ENCODE results near the gene STRADB.
"Not testable (repeated sequence)": the region's sequence is repeated elsewhere in the genome, so short reads cannot be mapped to it uniquely, and the experiment has no call there.

Gene STRADB

GRCh38 chr2:201464547-201464946 lies 13.0 kb downstream of the STRADB start:
- intact Hi-C loops (cut with DNase I) = no loop called here
- DNase-seq = peak in 1 of 10 donors; percentile 67

DNA sequence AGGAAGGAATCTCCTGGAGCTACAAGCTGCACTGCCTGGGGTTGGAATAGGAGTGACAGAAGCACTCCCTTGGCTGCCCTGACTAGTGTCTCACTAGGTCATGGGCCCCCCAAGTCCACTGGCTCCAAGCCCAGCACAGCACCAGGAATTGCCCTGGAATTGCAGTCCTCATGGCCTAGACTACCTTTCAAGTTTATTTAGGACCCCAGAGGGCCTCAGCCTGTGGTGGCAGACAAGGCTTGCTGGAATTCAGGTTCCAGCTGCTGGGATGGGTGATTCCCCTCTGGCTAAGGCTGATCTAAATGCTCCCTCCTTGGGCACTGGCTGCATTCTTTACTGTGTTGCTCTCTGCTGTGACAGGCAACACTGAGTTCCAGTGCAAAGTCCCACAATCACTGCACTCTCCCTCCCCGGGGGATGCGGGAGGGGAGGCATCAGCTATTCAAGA lies 14.0 kb downstream of the STRADB start:
- peak in 5 of 10 donors; percentile 14 to 65 (median 27) for DNase-seq
- intact Hi-C loops (cut with DNase I) = no loop called here

GRCh38 chr2:201466050-201466675 lies 14.6 kb downstream of the STRADB start:
- intact Hi-C loops (cut with DNase I) = no loop called here
- no peak for DNase-seq

DNA sequence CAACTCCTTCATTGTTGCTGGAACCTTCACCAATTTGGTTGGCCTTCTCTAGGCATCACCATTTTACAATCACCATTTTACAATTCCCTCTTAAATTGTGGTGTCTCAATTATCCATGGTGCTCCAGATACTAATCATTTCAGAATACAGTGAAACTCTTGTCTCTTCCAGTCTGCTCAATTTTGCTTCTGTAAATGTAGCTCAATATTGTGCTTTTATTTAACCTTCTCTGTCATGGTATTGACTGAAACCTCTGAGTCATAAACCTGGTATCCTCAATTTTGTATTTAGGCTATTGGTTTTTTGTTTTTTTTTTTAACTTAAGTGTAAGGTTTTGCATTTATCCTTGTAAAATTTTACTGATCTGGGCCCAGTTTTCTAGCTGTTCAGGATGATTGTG lies 16.1 kb downstream of the STRADB start:
- intact Hi-C loops (cut with DNase I) = no loop called here
- DNase-seq = no peak

- no peak for DNase-seq
These were observed 19.5 kb downstream of the STRADB start for GRCh38 chr2:201470821-201471731.

DNA sequence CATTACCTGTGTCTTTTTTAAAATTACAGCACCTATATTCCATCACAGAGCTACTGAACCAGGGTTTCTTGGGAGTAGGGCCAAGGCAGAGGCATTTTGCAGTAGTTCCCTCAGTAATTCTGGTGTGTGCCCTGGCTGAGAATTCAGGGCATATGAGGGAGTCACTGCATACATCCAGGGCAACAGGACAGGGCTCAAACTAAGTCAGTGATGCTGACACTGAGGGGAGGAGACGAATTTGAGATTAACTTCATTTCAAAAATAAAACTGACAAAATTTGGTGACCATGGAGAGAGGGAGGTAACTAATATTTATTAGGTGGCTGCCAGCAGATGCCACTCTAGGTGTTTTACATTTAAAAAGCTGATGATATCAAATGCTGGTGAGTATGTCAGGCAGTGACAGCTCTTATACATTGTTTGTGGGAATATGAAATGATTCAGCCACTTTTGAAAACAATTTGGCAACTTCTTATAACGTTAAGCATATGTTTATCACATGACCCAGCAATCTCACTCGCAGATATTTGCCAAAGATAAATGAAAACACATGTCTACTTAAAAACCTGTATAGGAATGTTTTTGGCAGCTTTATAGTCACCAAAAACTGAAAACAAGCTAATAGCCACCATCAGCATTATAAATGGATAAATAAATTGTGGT lies 20.3 kb downstream of the STRADB start:
- intact Hi-C loops (cut with DNase I) = no loop called here
- no peak for DNase-seq

More at GRCh38 chr2:201470821-201471731, 19.5 kb downstream of the STRADB start:
- intact Hi-C loops (cut with DNase I) = no loop called here

DNA sequence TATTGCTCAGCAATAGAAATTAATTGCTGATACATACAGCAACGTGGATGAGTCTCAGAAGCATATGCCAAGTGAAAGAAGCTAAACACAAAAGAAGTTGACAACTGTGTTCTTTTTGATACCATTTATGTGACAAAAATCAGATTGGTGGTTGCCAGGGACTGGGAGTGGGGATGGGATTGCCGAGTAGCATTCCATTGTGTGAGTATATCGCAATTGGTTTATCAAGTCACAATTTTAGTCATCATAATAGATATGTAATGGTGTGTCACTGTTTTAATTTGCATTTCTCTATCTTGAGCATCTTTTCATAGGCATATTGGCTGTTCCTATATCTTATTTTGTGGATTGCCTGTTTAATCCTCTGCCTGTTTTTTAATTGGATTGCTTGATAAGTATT lies 20.9 kb downstream of the STRADB start:
- no peak for DNase-seq
- intact Hi-C loops (cut with DNase I) = no loop called here

GRCh38 chr2:201482543-201482942 lies 31.0 kb downstream of the STRADB start:
- DNase-seq = no peak
- intact Hi-C loops (cut with DNase I) = no loop called here

- intact Hi-C loops (cut with DNase I) = no loop called here
- no peak for DNase-seq
These were observed 31.8 kb downstream of the STRADB start for GRCh38 chr2:201483342-201483741.

DNA sequence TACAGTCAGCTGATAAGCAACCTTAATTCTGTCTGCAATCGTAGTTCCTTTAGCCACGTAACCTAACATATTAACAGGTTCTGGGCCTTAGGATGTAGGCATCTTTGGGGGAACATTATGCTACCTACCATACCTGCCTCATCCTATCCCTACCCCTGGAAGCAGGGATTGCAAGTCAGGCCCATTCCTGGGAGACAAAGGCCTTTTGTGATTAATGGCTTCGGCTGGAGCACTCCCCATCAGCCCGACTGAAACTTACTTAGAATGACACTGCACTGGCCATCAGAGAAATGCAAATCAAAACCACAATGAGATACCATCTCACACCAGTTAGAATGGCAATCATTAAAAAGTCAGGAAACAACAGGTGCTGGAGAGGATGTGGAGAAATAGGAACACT lies 32.2 kb downstream of the STRADB start:
- DNase-seq = not testable (repeated sequence)

GRCh38 chr2:201484805-201485204 lies 33.3 kb downstream of the STRADB start:
- intact Hi-C loops (cut with DNase I) = loop anchor here (2.0 kb wide), 1 partner anchor 50 kb away; no protein-coding TSS in a partner anchor
- no peak for DNase-seq

More for the DNA sequence above, 32.2 kb downstream of the STRADB start:
- intact Hi-C loops (cut with DNase I) = loop anchor here (2.0 kb wide), 1 partner anchor 51 kb away; no protein-coding TSS in a partner anchor

GRCh38 chr2:201490291-201490690 lies 38.8 kb downstream of the STRADB start:
- DNase-seq = no peak
- intact Hi-C loops (cut with DNase I) = no loop called here

- intact Hi-C loops (cut with DNase I) = no loop called here
- no peak for DNase-seq
These were observed 45.2 kb downstream of the STRADB start for GRCh38 chr2:201496785-201497184.

- intact Hi-C loops (cut with DNase I) = no loop called here
- DNase-seq = no peak
These were observed 49.0 kb downstream of the STRADB start for GRCh38 chr2:201500534-201500933.

GRCh38 chr2:201502713-201503112 lies 51.2 kb downstream of the STRADB start:
- DNase-seq = no peak
- intact Hi-C loops (cut with DNase I) = no loop called here

- intact Hi-C loops (cut with DNase I) = no loop called here
- DNase-seq = no peak
These were observed 56.2 kb downstream of the STRADB start for GRCh38 chr2:201507725-201508124.

- DNase-seq = no peak
- intact Hi-C loops (cut with DNase I) = no loop called here
These were observed 61.7 kb downstream of the STRADB start for GRCh38 chr2:201513271-201513670.

DNA sequence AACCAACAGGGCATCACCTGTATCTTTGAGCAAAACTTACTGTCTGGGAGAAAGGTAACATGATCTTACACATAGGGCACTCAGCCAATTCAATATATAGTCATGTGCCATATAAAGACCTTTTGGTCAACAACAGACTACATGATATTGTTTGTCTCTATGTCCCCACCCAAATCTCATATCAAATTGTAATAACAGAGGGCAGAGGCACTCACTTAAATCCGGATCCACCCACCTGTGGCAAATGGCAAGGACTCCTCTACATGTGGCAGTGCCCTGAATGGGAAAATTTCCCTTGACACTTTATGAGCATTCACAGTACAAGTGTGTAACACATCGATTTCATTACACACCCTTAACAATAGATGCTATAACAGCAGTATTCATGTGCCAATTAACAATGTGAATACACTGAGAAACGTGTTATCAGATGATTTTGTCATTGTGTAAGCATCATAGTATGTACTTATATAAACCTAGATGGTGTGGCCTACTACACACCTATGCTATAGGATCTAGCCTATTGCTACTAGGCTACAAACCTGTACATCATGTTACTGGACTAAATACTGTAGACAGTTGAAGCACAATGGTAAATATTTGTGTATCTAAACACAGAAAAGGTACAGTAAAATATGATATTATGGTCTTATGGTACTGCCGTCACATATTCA lies 64.2 kb downstream of the STRADB start:
- no peak for DNase-seq
- intact Hi-C loops (cut with DNase I) = no loop called here

GRCh38 chr2:201517094-201517493 lies 65.6 kb downstream of the STRADB start:
- no peak for DNase-seq
- intact Hi-C loops (cut with DNase I) = no loop called here

- intact Hi-C loops (cut with DNase I) = no loop called here
- DNase-seq = no peak
These were observed 68.7 kb downstream of the STRADB start for GRCh38 chr2:201520201-201520600.

DNA sequence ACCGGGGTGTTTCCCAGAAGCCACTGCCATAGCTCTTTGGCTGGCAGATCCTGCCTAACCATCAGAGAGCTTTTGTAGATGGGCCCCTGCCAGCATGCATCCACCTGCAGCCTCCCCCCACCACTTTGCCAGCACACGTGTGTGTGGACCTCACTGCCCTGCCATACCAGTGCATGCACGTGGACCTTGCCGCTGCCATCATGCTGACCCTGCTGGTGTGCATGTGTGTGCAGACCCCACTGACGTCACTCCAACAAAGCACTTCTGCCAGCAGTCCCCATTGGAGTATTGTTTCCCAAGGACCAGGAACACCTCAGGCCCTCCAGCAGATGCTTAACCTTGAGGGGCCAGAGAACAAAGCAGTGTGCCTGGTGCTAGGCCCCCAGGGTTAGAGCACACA lies 71.4 kb downstream of the STRADB start:
- intact Hi-C loops (cut with DNase I) = no loop called here

More for the DNA sequence above, 71.4 kb downstream of the STRADB start:
- DNase-seq = no peak

Measured in posterior cingulate gyrus (tissue), 11 donors.